HS-5 (cell line): ENCODE results near the gene OR2C1.

Experiments
- DNase-seq: peaks from one replicate; pipeline ENCODE4 v3.0.0-alpha.2; 2012; ENCODE audit warnings: low read depth

The OR2C1 gene

DNA sequence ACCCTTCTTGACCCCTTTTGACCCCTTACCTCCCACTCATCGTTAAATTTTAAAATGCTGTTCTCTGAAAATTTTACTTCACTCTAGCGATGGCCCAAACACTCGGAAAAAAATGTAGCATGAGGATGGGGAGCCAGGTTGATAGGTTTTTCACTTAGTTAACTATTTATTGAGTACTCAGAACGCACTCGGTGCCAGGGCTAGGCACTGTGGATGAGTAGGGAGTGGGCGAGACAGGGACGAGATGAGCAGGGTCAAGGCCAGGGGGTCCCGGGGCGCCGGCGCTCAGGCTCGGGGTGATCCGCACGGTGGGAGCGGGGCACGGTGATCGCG is 44.7 kb downstream of the OR2C1 start:
- DNase-seq = no peak

DNA sequence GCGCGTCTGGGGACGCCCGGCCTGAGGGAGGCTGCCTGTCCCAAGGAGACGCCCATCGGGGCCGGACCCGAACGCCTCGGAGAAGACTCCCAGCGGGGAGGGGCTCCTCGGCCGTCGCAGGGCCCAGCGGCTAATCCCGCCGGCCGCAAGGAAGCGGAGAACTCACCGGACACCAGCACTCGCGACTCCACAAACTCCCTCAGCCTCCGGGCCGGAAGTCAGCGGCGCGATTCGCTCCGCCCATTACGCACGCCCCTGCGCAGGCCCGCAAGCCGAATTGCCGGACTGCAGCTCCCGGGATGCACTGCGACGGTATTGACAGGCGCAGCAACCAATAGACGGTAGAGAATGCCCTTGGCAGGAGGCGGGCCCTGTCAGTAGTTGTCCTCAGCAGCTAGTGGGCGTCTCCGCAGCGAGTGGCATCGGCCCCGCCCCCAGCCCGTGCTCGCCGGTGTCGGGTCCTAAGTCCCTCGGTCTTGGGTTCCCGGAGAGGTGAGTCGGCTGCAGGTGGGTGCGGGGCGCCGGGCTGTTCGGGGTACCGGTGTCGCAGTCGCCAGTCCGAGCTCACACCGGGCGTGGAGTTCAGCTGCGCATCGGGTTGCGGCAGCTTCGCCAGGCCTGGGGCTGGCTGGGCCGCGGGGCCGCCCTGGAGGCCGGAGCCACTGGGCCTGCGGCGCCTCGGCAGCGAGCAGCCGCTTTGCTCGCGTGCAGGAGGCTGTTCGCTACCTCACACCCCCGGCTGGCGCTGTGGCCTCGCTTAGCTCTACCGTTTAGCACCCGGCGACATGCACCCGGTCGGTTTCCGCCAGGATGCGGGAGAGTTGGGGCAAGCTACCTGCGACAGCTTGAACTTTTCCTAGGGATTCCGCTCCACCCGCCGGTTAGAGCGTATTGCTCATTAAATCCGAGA is 45.3 kb downstream of the OR2C1 start, which contains the start of the genes ZNF174 and ZSCAN32:
ZNF174 (plus strand) TSS at position 437 of the 910 bp plus-strand sequence. CDS start 790 bp downstream, outside the sequence.
ZSCAN32 (minus strand) TSS at position 226 of the 910 bp plus-strand sequence. CDS start 3,447 bp downstream, outside the sequence.
- peak; percentile 90 for DNase-seq

DNA sequence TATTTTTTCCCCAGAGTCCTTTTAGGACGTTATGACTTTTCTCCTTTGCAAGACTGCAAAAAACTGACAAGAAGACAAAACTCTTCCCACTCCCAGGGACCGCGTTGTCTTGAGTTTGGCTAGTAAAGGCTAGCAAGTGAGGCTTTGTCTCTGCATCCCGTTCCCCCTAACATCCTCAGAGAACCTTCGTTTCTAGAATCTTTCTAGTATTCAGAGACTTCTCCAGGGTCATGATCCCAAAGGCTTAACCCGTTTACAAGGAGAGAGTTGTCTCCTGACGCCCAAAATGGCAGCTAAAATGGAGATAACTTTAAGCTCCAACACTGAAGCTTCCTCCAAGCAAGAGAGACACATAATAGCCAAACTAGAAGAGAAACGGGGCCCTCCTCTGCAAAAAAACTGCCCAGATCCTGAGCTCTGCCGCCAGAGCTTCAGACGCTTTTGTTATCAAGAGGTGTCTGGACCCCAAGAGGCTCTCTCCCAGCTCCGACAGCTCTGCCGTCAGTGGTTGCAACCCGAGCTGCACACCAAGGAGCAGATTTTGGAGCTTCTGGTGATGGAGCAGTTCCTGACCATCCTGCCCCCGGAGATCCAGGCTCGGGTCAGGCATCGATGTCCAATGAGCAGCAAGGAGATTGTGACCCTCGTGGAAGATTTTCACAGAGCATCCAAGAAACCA is 46.2 kb downstream of the OR2C1 start:
- DNase-seq = peak; percentile 8
